WERI-Rb-1 (cell line): ENCODE results near the gene SETD7.

Experiments
- DNase-seq: peaks from one replicate; pipeline ENCODE4 v3.0.0-alpha.2; 2020
- H3K27ac ChIP-seq: fragments of 250-450 bp; sonication (Bioruptor Pico); 2 replicates; pipeline ENCODE4 v1.5.1; 2020; ENCODE audit warnings: mild to moderate bottlenecking, moderate library complexity
- H3K27me3 ChIP-seq: fragments of 250-450 bp; sonication (Bioruptor Pico); 2 replicates; pipeline ENCODE4 v1.5.1; 2021; ENCODE audit warnings: mild to moderate bottlenecking, low read depth, moderate library complexity; ENCODE audit not compliant: insufficient read depth, severe bottlenecking
- H3K36me3 ChIP-seq: fragments of 250-450 bp; sonication (Bioruptor Pico); 2 replicates; pipeline ENCODE4 v1.5.1; 2020; ENCODE audit warnings: mild to moderate bottlenecking, moderate library complexity
- H3K4me3 ChIP-seq: 2 replicates; pipeline ENCODE4 v1.5.1; 2011; ENCODE audit warnings: low read depth, mild to moderate bottlenecking, control low read depth, low read length
- H3K9me3 ChIP-seq: fragments of 250-450 bp; sonication (Bioruptor Pico); 2 replicates; pipeline ENCODE4 v1.5.1; 2021; ENCODE audit warnings: mild to moderate bottlenecking, moderate library complexity; ENCODE audit not compliant: severe bottlenecking
- CTCF ChIP-seq: IDR thresholded peaks from 2 replicates; pipeline ENCODE4 v1.5.1; 2011; ENCODE audit warnings: low read depth, mild to moderate bottlenecking, control low read depth, inconsistent platforms, low read length

The SETD7 gene

GRCh38 chr4:139556724-139557555, 921 bp upstream of the SETD7 start:
- Histone ChIP-seq H3K27me3 (peaks cover 30% of the 10 kb centered on the region), H3K9me3 (no peaks in the 10 kb centered on the region), H3K36me3 (no peaks in the 10 kb centered on the region), H3K4me3 (peak overlapping the region; percentile 72), H3K27ac (no peak overlapping the region)
- TF ChIP-seq CTCF = no peak; the same call in 1 of the 2 replicates
- DNase-seq = peak; percentile 63

- no peak for TF ChIP-seq CTCF
- no peak overlapping the region for H3K27ac ChIP-seq
- DNase-seq = no peak
Observed at GRCh38 chr4:139555705-139556070, 331 bp downstream of the SETD7 start.

GRCh38 chr4:139554893-139555704, 920 bp downstream of the SETD7 start:
- peaks cover 30% of the 10 kb centered on the region for H3K27me3 ChIP-seq

More at GRCh38 chr4:139555705-139556070, 331 bp downstream of the SETD7 start:
- peak overlapping the region; percentile 72 for H3K4me3 ChIP-seq
- peaks cover 30% of the 10 kb centered on the region for H3K27me3 ChIP-seq
- no peaks in the 10 kb centered on the region for H3K9me3 ChIP-seq
- no peaks in the 10 kb centered on the region for H3K36me3 ChIP-seq

GRCh38 chr4:139554642-139554892, 1.5 kb downstream of the SETD7 start:
- no peak overlapping the region for H3K4me3 ChIP-seq
- H3K27ac ChIP-seq = no peak overlapping the region

More at GRCh38 chr4:139554893-139555704, 920 bp downstream of the SETD7 start:
- Histone ChIP-seq H3K4me3 (peak overlapping the region; percentile 72), H3K36me3 (no peaks in the 10 kb centered on the region), H3K27ac (no peak overlapping the region), H3K9me3 (no peaks in the 10 kb centered on the region)
- peak; percentile 79 for DNase-seq
- no peak for TF ChIP-seq CTCF

More at GRCh38 chr4:139554642-139554892, 1.5 kb downstream of the SETD7 start:
- Histone ChIP-seq H3K9me3 (no peaks in the 10 kb centered on the region), H3K27me3 (peaks cover 30% of the 10 kb centered on the region), H3K36me3 (no peaks in the 10 kb centered on the region)
- no peak for TF ChIP-seq CTCF
- no peak for DNase-seq
